Measurements from ENCODE around the gene PSMB3.

DNA sequence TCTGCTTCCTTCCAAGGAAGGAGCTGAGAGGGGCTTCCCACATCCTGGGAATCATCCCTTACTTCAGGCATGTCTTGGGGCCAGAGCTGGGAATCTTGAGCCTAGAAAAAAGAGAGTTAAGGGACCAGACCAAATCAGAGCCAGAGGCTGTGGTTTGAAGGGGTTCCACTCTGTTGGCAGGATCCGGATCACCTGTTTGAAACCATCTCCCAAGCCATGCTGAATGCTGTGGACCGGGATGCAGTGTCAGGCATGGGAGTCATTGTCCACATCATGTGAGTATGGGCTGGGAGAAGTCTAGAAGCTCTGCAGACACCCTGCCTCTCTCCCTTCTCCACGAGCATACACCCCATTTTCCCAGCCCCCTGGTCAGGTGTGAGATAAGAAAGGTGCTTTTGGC, 9.7 kb downstream of the PSMB3 start:
- TF ChIP-seq, protein P1, sequence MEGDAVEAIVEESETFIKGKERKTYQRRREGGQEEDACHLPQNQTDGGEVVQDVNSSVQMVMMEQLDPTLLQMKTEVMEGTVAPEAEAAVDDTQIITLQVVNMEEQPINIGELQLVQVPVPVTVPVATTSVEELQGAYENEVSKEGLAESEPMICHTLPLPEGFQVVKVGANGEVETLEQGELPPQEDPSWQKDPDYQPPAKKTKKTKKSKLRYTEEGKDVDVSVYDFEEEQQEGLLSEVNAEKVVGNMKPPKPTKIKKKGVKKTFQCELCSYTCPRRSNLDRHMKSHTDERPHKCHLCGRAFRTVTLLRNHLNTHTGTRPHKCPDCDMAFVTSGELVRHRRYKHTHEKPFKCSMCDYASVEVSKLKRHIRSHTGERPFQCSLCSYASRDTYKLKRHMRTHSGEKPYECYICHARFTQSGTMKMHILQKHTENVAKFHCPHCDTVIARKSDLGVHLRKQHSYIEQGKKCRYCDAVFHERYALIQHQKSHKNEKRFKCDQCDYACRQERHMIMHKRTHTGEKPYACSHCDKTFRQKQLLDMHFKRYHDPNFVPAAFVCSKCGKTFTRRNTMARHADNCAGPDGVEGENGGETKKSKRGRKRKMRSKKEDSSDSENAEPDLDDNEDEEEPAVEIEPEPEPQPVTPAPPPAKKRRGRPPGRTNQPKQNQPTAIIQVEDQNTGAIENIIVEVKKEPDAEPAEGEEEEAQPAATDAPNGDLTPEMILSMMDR (conservative IDR thresholded peaks at IDR 0.05; ENCODE audit: low read length) = no peak
- TF ChIP-seq EZH2phosphoT487 (IDR thresholded peaks at IDR 0.05; ENCODE audit: borderline replicate concordance, low read depth, low read length) = no peak
